Activated CD8-positive, alpha-beta memory T cell treated with anti-CD3 and anti-CD28 coated beads, Interleukin-2, amount 50 U/mL, for 1 hour (primary cell): ENCODE measurements around the gene COL18A1.
"Not testable (repeated sequence)": the region's sequence is repeated elsewhere in the genome, so short reads cannot be mapped to it uniquely, and the experiment has no call there.

Source experiments
- DNase-seq: peaks from one replicate; pipeline ENCODE4 v3.0.0-alpha.2; 2020; ENCODE audit errors: extremely low read depth

COL18A1 gene

DNA sequence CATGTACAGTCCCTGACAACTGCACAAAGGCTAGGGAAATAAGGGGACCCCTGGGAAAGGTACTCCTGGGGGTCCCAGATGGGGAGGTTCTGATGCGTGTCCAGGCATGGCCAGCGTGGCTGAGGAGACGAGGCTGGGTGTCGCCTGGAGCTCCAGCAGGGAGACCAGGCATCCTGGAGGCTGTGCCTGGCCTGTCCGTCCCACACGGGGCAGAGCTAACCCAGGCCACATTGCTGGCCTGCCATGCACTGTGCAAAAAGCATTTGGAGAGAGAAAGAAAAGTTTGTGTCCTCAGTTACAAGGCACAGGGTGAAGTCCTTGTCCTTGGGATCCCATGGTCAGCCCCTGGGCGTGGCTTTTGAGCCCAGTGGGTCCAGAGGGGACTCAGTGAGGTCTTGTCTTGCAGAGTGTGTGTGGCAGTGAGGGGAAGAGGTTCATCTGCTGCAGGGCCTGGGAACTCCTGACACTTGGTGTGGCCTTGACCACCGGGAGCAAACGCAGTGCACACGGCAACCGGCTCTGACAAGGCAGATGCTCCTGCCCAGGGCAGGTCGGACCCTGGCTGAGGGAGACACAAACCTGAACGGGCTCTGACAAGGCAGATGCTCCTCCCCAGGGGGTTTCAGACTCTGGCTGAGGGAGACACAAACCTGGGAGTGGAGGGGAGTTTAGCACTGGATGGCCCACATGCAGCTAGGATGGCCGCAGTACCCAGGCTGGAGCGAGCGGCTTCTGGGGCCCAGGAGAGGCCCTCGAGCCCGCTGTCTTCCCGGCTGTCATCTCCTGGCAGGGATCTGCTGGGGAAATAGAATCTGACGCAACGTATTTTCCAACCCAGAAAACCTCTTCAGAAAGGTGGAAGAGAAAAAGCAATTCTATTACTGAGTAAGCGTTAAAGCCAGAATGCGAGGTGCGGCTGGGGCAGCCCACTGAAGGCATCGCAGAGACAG, 37.3 kb upstream of the COL18A1 start:
- DNase-seq = no peak

DNA sequence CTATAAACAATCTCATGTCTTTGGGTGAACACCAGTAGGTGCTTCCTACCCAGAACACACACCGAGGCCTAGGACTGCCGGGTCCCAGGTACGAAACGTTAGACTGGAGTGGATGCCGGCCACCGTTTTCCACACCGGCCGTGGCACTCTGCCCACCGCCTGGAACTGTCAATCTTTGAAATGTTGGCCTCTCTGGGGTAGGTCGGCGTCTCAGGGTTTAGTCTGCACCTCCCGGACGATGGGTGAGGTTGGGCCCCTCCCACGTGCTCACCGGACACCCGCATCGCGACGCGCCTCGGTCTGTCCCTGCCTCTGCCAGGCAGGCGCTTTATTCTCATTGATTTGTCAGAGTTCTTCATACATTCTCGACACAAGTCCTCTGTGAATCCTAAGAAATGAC, 35.9 kb upstream of the COL18A1 start:
- DNase-seq = not testable (repeated sequence)

DNA sequence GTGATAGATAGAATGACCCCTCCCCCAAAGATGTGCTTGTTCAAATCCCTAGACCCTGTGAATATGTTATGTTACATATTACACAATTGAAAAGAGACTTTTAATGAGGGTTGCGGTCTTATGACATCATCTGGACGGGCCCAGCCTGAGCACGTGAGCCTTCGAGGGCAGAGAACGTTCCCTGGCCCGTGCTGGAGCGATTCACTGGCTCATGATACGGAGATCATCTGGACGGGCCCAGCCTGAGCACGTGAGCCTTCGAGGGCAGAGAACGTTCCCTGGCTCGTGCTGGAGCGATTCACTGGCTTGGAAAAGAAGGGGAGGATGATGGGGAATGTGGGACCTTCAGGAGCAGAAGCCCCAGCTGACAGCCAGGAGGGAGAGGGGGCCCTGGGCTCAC, 34.4 kb upstream of the COL18A1 start:
- no peak for DNase-seq

DNA sequence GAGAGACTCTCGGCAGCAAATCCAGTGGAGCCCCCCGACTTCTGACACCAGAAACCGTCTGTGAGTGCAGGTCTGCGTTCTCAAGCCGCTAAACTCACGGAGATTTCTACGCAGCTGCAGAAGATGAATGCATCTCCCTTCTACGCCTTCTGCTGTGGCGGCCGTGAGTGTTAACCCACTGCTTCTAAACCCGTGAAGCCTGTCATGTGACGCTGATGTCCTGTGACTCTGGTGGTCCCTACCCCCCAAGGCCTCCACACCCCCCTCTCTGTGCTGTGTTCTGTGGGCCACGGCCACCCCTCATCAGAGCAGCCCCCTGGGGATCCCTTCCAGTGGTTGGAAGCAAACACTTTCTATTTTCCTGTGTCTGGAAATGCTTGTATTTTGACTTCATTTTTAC, 33.9 kb upstream of the COL18A1 start:
- DNase-seq = no peak

DNA sequence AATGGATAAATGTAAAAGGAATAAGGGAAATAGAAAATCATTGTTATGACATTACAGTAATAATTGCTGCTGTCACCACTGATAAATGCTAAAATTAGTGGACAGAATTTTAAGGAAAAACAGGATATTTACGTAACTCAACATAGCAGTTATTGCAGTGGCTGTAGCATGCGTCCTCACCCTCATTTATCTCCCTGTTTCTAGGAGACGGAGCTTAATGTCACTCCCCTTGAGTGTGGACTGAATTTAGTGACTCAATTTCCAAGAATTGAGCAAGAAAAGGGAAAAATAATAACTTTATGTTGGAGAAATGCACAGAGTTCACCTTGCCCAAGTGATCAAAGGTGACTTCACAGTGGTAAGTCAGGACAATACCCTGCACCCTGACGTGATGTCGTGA, 33.3 kb upstream of the COL18A1 start:
- no peak for DNase-seq

DNA sequence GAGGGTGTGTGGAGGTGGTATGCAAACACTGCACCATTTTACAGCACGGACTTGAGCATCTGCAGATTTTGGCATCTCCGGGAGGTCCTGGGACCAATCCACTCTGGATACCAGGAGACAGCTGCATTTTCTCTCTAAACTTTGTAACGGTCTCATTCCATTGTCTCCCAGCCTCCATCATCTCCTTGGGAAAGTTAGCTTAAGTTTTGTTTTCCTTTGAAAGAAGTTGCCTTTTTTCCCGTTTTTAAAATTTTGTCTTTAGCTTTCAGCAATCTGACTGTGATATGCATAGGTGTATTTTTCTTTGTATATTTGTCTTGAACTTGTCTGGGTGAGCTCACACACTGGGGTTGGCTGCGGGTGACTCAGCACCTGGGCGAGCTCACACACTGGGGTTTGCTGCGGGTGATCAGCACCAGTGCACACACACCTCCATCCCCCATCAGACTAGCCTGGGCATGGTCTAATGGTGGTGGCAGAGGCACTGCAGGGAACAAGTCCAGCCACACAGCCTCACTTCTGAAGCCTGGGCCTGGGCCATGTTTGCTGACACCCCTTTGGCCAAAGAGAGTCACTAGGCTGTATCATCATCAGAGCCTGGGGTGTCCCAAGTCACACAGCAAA, 32.1 kb upstream of the COL18A1 start:
- DNase-seq = no peak

DNA sequence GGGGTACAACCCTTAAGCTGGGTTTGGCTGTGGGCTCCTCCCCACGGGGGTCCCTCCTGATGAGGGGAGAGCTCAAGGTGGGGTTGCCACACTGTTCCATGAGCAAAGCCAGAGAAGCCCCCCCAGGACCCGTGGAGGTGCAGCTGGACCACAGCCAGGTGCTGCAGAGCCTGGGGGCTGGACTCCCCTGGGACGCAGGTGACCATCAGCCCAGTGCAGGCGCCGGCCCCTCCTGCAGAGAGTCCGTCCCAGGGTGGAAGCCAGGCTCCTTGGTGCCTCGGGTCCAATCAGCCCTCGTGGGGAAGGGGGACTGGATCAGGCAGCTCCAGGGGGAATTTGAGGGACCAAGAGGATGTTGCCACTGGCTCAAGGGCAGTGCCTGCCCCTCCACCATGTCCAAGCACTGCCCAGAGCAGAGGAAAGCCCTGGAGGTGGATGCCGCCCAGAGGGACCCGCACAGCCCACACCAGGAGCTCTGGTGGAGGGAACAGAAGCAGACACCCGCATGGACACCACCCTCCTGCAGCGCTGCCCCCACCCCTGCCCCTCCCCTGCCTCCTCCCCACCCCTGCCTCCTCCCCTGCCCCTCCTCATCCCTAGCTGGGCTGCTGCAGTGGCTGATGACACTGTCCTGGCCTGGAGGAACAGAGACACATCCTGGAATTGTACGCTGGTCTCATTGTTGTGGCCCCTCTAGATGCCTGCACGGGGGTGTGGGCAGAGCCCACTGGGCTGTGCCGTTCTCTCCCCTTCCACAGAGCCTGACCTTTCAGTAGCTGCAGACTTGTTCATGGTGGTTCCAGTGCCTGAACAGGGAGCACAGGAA, 30.8 kb upstream of the COL18A1 start:
- no peak for DNase-seq

DNA sequence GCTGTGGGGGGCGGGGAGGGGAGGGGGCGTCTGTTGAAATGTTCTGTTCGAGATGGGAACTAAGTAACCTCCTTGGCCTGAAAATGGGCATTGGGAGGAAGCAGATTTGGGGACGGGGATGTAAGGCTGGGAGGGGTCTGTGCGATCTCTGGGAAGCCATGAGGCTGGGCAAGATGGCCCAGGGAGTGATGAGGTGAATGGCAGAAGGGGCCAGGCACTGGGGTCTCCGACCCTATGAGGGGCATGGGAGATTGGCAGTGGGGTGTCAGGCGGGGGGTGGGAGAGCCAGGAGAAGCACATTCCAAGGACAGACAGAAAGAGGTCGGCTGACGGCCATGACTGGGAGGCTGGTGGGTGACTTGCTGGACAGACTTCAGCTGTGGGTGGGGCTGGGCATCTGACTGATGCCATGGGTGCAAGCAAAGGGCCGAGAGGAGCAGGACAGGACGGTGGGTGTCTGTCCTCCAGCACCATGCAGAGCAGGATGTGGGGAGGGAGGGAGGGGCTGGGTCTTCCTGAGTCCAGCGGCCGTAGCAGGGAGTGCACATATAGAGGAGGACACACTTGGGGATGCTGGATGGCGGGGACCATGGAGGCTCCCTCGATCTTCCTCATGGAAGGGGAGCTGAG, 30.0 kb upstream of the COL18A1 start:
- DNase-seq = no peak

DNA sequence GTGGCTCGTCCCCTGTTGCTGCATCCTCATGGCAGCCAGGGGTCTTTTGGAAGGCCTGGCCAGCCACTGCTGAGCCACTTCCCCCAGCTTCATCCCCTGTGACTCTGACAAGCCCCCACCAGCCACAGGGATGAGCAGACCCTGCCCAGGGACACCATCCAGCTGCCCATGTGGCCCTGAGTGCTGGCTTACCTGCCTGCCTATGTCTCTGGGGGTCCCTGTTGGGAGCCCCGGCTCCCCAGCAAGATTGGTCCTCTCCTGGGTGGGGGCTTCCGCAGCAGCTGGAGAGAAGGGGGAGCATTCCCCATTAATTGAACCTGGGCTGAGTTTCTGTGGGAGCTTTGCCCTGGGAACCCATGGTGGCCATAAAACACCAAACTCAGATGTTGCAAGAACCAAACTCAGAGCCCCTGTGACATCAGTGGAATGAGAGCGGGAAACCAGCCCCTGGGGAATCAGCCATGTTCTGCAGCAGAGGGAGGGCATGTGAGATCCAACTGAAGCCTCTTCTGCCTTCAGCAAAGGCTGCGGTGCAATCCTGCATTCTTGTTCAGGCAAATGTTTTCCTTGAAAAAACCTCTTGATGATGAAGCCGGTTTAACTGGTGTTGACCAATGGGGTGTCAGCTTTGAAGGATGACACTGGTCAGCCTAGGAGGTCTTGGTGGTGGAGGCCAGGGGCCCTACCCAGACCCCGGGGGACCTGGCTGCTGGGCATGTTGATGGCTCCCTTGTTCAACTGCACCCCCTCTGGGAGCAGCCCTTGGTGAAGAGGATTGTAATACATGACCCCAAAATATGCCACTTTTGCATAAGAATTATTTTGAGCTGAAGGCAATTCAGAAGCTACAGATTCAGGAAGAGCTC, 28.3 kb upstream of the COL18A1 start:
- no peak for DNase-seq

DNA sequence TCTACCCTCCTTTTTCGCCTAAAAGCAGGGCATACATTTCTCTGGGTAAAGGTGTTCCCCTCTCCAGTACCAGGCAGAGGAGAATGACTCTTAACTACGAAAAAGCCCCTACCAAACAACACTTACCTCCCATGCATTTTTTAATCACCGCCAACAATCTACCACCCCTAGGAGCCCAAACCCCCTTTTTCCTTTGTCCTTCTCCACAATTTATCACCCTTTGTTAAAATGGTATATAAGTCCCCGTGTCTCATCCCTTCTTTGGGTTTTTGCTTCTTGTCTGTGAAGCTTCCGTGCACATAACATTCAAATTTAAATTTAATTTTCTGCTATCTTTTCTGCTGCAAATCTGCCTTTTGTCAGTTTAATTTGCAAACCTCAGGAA, 27.6 kb upstream of the COL18A1 start:
- DNase-seq = no peak

DNA sequence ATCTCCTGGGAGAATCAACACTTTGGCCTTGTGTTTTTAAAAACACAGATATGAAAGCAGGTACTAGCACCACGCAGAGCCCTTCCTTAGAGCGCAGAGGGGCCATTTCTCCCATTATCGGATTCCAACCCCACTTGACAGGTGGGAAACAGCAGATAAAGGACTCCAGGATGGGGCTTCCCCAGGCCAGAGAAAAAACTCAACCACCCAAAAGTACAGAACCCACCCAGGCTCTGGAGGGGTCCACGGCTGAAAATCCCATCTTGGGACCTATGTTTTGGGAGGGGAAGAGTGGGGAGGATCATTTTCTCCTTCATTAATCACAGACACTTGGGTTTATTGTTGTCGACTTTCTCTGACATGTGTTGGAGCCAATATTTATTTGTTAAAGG, 27.1 kb upstream of the COL18A1 start:
- DNase-seq = no peak

DNA sequence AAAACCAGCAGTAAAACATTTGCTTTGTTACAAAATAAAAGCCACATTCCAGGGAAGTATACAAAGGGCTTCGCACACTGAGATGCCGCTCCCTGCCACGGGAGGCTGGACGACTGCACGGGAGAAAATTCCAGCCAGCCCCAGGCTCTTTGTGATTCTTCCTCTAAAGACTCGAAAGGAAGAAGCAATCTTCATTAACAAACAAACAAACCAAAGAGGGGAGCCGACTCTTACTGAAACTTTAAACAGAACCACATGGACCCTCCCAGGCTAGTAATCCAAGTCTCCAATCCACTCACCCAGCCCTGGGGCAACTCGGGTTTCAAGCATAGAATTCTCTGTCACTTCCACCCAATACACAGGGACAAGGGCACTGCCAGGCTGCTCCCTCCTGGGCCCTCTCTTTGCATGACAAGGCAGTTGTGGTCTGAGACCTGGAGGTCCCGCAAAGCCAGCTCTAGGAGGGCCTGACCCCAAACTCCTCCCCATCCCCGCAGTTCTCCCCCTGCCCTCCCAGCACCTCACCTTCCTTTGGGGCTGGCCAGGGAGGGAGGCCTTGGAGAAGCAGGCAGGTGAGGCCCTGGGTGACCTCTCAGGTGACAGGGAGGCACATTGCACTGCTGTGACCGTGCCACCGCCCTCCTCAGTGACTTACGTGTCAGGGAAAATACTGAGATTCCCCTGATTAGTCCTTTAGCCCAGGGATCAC, 26.6 kb upstream of the COL18A1 start:
- DNase-seq = no peak

DNA sequence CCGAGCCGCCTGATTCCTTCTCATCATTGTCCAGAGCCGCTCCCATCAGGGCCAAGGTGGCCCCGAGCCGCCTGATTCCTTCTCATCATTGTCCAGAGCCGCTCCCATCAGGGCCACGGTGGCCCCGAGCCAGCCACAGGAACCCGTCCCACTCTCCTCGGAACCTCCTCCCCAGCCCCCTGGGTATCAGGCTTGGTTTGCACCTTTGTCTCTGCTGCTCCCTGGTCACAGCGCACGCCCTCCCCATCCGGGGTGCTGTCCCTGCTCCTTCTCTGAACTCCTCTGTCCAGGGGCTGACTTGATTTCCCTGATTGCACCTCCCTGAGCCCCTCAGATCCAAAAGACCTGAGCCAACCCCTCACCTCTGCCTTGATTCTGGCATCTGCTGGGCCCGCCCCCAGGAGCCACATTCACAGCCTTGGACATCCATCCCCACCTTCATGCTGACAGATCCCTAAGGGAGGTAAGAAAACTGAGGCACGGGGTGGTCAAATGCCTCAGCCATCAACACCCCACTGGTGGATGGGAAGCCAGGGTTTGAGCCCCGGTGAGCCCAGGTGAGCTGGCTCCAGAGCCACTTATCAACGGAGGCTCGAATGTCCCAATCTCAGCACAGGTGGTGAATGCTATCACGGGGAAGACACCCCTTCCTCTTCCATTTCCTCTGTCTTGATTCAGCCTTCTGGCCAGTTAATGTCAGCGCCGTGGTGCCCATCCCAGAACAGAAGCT, 25.6 kb upstream of the COL18A1 start:
- no peak for DNase-seq

DNA sequence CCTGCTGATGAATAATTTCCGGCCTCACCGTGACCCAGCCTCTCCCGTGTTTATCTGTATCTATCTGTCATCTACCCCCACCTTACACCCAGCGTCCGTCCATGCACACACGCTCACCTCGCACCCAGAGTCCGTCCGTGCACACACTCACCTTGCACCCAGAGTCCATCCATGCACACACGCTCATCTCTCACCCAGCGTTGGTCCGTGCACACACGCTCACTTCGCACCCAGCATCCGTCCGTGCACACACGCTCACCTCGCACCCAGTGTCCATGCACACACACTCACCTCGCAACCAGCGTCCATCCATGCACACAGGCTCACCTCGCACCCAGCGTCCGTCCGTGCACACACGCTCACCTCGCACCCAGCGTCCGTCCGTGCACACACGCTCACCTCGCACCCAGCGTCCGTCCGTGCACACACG, 25.0 kb upstream of the COL18A1 start:
- no peak for DNase-seq

DNA sequence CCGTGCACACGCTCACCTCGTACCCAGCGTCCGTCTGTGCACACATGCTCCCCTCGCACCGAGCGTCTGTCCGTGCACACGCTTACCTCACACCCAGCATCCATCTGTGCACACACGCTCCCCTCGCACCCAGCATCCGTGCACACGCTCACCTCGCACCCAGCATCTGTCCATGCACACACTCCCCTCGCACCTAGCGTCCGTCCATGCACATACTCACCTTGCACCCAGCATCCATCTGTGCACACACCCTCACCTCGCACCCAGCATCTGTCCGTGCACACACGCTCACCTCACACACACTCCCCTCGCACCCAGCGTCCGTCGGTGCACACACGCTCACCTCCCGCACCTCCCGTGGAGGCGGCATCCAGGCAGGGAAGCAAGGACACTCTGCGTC, 24.4 kb upstream of the COL18A1 start:
- DNase-seq = no peak

DNA sequence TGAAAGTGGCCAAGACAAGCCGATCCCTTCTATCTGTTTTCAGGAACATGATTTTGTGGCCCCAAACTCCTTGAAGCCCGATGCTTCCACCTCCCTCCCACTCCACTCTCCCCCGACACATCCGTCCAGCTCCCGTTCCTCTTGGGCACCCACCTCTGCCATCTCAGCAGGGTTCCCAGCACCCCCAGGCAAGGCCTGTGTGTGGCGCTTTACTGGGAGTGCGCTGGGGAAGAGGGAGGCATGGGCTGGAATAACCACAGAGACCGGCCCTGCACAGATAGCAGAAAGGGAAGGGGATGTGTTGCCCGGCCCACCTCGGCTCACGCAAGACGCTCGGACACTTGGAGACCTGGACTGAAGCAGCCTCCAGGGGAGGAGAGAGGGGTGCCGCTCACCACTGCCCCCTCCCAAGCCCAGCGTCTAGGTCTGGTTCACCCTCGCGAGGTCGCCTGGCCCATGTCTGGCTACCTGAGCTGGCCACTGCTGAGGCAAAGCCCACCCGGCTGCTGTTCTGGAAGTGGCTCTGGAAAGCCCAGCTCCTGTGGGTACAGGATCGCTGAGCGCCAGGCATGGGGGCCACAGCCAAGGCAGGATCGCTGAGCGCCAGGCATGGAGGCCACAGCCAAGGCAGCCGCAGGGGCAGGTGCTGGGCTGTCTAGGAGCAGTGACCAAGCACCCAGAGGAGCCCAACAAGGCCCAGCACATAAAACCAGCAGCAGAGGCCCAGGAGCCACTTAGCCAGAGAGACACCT, 23.8 kb upstream of the COL18A1 start:
- no peak for DNase-seq

DNA sequence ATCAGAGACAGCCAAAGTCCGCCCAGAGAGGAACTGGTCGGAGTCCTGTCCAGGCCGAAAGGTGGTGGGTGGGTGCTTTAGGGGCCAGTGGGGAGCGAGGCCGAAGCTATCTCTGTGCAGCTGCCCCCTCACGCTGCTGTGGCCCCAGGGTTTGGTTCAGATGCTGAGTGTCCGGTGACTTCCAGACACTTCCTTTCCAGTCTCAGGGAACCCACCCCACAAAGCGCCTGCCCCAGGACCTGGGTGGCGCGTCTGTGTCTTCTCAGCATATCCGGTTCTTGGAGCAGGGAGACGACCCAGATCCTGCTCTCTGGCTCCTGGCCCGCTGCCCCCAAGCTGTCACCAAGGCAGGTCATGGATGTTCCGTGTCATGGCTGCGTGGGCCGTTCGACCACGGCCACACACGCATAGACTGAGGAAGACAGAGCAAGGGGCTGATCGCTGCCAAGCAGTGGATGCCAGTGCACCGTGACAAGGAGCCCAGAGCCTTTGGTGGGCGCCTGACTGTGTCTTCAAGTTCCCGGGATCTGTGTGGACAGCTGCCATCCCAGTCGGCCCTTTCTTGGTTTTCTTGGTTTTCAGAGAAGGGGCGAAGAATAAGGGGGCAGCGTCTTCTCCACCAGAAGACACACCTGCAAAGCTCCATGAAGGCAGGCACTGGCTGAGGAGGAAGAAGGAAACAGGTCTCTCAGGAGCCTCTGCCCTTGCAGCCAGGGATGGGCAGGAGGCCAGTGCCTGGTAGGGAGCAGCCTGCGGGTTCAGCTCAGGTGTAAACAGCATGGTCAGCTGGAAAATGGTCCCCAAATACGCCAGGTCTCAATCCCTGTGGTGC, 22.9 kb upstream of the COL18A1 start:
- no peak for DNase-seq

DNA sequence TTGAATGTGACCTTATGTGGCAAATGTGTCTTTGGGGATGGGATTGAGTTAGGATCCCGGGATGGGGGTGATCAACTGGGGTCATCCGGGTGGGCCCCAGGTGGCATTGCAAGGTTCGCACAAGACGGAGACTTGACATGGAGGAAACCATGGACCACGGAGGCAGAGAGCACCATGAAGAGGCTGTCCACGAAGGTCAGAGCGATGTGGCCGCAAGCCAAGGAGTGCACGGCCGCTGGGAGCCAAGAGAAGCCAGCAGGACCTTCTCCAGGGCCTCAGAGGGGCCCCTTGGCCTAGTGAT, 22.3 kb upstream of the COL18A1 start:
- DNase-seq = no peak
